NCI-H146 treated with DMSO at 0.1 percent for 48 hours (cell line): Measurements from ENCODE around the gene SYT2.
"Not testable (repeated sequence)": the region's sequence is repeated elsewhere in the genome, so short reads cannot be mapped to it uniquely, and the experiment has no call there.

Experiments
- DNase-seq: peaks from one replicate; lab custom pipeline; 2025; ENCODE audit not compliant: unreplicated experiment; lab: John Stamatoyannopoulos, UW

Gene SYT2

GRCh38 chr1:202578001-202578504 lies 132.2 kb downstream of the SYT2 start:
- no peak for DNase-seq

- DNase-seq: no peak
These were observed 132.9 kb downstream of the SYT2 start for GRCh38 chr1:202577381-202577780.

GRCh38 chr1:202576816-202577215 lies 133.4 kb downstream of the SYT2 start:
- no peak for DNase-seq

GRCh38 chr1:202575918-202576653 lies 134.2 kb downstream of the SYT2 start:
- DNase-seq: no peak

- no peak for DNase-seq
These were observed 137.4 kb downstream of the SYT2 start for GRCh38 chr1:202572867-202573266.

- no peak for DNase-seq
These were observed 138.4 kb downstream of the SYT2 start for GRCh38 chr1:202571719-202572339.

GRCh38 chr1:202569393-202570322 lies 140.6 kb downstream of the SYT2 start:
- DNase-seq: no peak

GRCh38 chr1:202568826-202569225 lies 141.4 kb downstream of the SYT2 start:
- no peak for DNase-seq

- DNase-seq: no peak
These were observed 141.8 kb downstream of the SYT2 start for GRCh38 chr1:202568410-202568809.

- DNase-seq: no peak
These were observed 142.5 kb downstream of the SYT2 start for GRCh38 chr1:202567738-202568137.

GRCh38 chr1:202565890-202566602 lies 144.2 kb downstream of the SYT2 start:
- DNase-seq: no peak

- no peak for DNase-seq
These were observed 145.2 kb downstream of the SYT2 start for GRCh38 chr1:202564958-202565495.

- no peak for DNase-seq
These were observed 146.4 kb downstream of the SYT2 start for GRCh38 chr1:202563818-202564217.

- DNase-seq: no peak
These were observed 147.7 kb downstream of the SYT2 start for GRCh38 chr1:202562444-202563060.

GRCh38 chr1:202561726-202562443 lies 148.4 kb downstream of the SYT2 start:
- no peak for DNase-seq

GRCh38 chr1:202561240-202561639 lies 149.0 kb downstream of the SYT2 start:
- no peak for DNase-seq

GRCh38 chr1:202557662-202558061 lies 152.6 kb downstream of the SYT2 start:
- DNase-seq: not testable (repeated sequence)

GRCh38 chr1:202556037-202556436 lies 154.2 kb downstream of the SYT2 start:
- not testable (repeated sequence) for DNase-seq

- not testable (repeated sequence) for DNase-seq
These were observed 155.6 kb downstream of the SYT2 start for GRCh38 chr1:202554619-202555018.
